IPS-18c (cell line): ENCODE data around the gene DLGAP4.

ENCODE experiments used
- H3K4me3 ChIP-seq: 2 replicates; pipeline ENCODE4 v1.7.0; 2013; ENCODE audit warnings: low read depth, mild to moderate bottlenecking, low read length, moderate library complexity; ENCODE audit not compliant: insufficient read depth
- H3K9me3 ChIP-seq: one replicate; pipeline ENCODE4 v1.6.1; 2013; ENCODE audit warnings: mild to moderate bottlenecking, low read length, moderate library complexity; ENCODE audit not compliant: control insufficient read depth, insufficient read depth

Gene DLGAP4

GRCh38 chr20:36273414-36274180 lies 32.5 kb upstream of the DLGAP4 start:
- Histone ChIP-seq H3K4me3 (no peak overlapping the region), H3K9me3 (no peaks in the 10 kb centered on the region)

GRCh38 chr20:36274181-36274841 lies 31.8 kb upstream of the DLGAP4 start:
- H3K9me3 ChIP-seq, result no peaks in the 10 kb centered on the region
- no peak overlapping the region for H3K4me3 ChIP-seq

- H3K9me3 ChIP-seq, result no peaks in the 10 kb centered on the region
- no peak overlapping the region for H3K4me3 ChIP-seq
These were observed 31.1 kb upstream of the DLGAP4 start for GRCh38 chr20:36275011-36275410.

GRCh38 chr20:36275441-36276189 lies 30.5 kb upstream of the DLGAP4 start:
- H3K9me3 ChIP-seq, result no peaks in the 10 kb centered on the region
- H3K4me3 ChIP-seq, result no peak overlapping the region

GRCh38 chr20:36277546-36277945 lies 28.6 kb upstream of the DLGAP4 start:
- Histone ChIP-seq H3K4me3 (no peak overlapping the region), H3K9me3 (no peaks in the 10 kb centered on the region)

- H3K9me3 ChIP-seq, result no peaks in the 10 kb centered on the region
- H3K4me3 ChIP-seq, result no peak overlapping the region
These were observed 26.8 kb upstream of the DLGAP4 start for GRCh38 chr20:36279362-36279761.

GRCh38 chr20:36279776-36280175 lies 26.4 kb upstream of the DLGAP4 start:
- H3K9me3 ChIP-seq, result no peaks in the 10 kb centered on the region
- H3K4me3 ChIP-seq, result no peak overlapping the region

- Histone ChIP-seq H3K9me3 (no peaks in the 10 kb centered on the region), H3K4me3 (no peak overlapping the region)
These were observed 24.3 kb upstream of the DLGAP4 start for GRCh38 chr20:36281785-36282380.

- H3K9me3 ChIP-seq, result no peaks in the 10 kb centered on the region
- no peak overlapping the region for H3K4me3 ChIP-seq
These were observed 21.4 kb upstream of the DLGAP4 start for GRCh38 chr20:36284751-36285150.

- no peak overlapping the region for H3K4me3 ChIP-seq
These were observed 20.2 kb upstream of the DLGAP4 start for GRCh38 chr20:36285746-36286447.

GRCh38 chr20:36297656-36298055 lies 8.5 kb upstream of the DLGAP4 start:
- H3K4me3 ChIP-seq, result no peak overlapping the region
- H3K9me3 ChIP-seq, result no peaks in the 10 kb centered on the region

More at GRCh38 chr20:36285746-36286447, 20.2 kb upstream of the DLGAP4 start:
- H3K9me3 ChIP-seq, result no peaks in the 10 kb centered on the region

- Histone ChIP-seq H3K4me3 (no peak overlapping the region), H3K9me3 (no peaks in the 10 kb centered on the region)
These were observed 8.1 kb upstream of the DLGAP4 start for GRCh38 chr20:36298061-36298460.

- H3K4me3 ChIP-seq, result no peak overlapping the region
- H3K9me3 ChIP-seq, result no peaks in the 10 kb centered on the region
These were observed 7.3 kb upstream of the DLGAP4 start for GRCh38 chr20:36298795-36299339.

GRCh38 chr20:36299459-36299858 lies 6.7 kb upstream of the DLGAP4 start:
- Histone ChIP-seq H3K9me3 (no peaks in the 10 kb centered on the region), H3K4me3 (no peak overlapping the region)

- Histone ChIP-seq H3K9me3 (no peaks in the 10 kb centered on the region), H3K4me3 (no peak overlapping the region)
These were observed 4.6 kb upstream of the DLGAP4 start for GRCh38 chr20:36301359-36302119.

GRCh38 chr20:36303020-36303595 lies 3.0 kb upstream of the DLGAP4 start:
- H3K9me3 ChIP-seq, result peaks cover 2% of the 10 kb centered on the region
- no peak overlapping the region for H3K4me3 ChIP-seq
